K562 (cell line): ENCODE data around the gene RAX. TPM values are rescaled to one million over a fixed set of nuclear protein-coding genes. Genes with fewer than 3 reads are reported as not detected.
A peak's percentile ranks its signal among the peaks of the same experiment; 100 is the strongest.

Experiments used
- ATAC-seq: fragments of 200-7000 bp; cut with Tn5 transposase; 3 replicates; pipeline ENCODE4 v1.9.1; 2020; ENCODE audit warnings: moderate library complexity
- Bru-seq: library from RNA; stranded (reverse); fragments of 400-500 nt; gene quantifications from one replicate; lab custom pipeline; 2021; lab: Mats Ljungman, UMichigan
- BruChase-seq, 2 experiments: library from RNA; stranded (reverse); fragments of 400-500 nt; gene quantifications; one replicate each; lab custom pipeline; 2021; lab: Mats Ljungman, UMichigan
- BruUV-seq: library from RNA; stranded (reverse); fragments of 400-500 nt; replicated peaks from 2 replicates; lab custom pipeline; 2021; lab: Mats Ljungman, UMichigan
- CTCF ChIA-PET: fragments of 300-600 bp; formaldehyde crosslinking; extraction: SDS; loops from one replicate; lab custom pipeline; 2021; ENCODE audit warnings: low intra/inter-chr PET ratio; lab: Yijun Ruan, JAX
- POLR2A ChIA-PET: fragments of 300-600, 350-650 bp; sonication (Branson Sonifier 250); formaldehyde crosslinking; extraction: SDS; loops from one replicate; lab custom pipeline; 2021; ENCODE audit warnings: antibody characterized with exemption, inconsistent platforms; lab: Yijun Ruan, JAX
- DNase-seq, 4 experiments: peaks; one replicate each; pipeline versions ENCODE4 v3.0.0 to v3.0.0-alpha.2; 2011 to 2018; ENCODE audit warnings: low spot score in 3 of 4, mixed read lengths in 3 of 4; ENCODE audit errors: extremely low read depth in 1 of 4
- FAIRE-seq: peaks from 2 replicates; lab custom pipeline; 2011; peaks lifted over from hg19 to GRCh38; lab: Jason Lieb, UNC
- H2AFZ ChIP-seq: 2 replicates; pipeline ENCODE4 v1.6.0; 2011; ENCODE audit warnings: low read depth, low read length, control low read depth, inconsistent platforms
- H3K27ac ChIP-seq: fragments of 200-600 bp; 3 replicates; pipeline ENCODE4 v1.8.0; 2011; ENCODE audit warnings: low read depth, mild to moderate bottlenecking, control low read depth, inconsistent platforms, low read length, moderate library complexity, mixed read lengths; ENCODE audit errors: extremely low read depth
- H3K27me3 ChIP-seq, 2 experiments: fragments of 300-600 bp in 1 of 2; 2 replicates in 1 of 2; 3 replicates in 1 of 2; pipeline versions ENCODE4 v1.6.0 to v1.8.0; 2011; ENCODE audit warnings: inconsistent platforms in 2 of 2, low read length in 2 of 2, mild to moderate bottlenecking in 1 of 2, mixed read lengths in 1 of 2, moderate library complexity in 1 of 2; ENCODE audit not compliant: control insufficient read depth in 2 of 2, insufficient read depth in 2 of 2
- H3K36me3 ChIP-seq: fragments of 300-600 bp; 3 replicates; pipeline ENCODE4 v1.8.0; 2011; ENCODE audit warnings: mild to moderate bottlenecking, low read length, inconsistent platforms; ENCODE audit not compliant: control insufficient read depth, insufficient read depth
- H3K4me1 ChIP-seq, 2 experiments: fragments of 200-600 bp in 1 of 2; replicated peaks in 1 of 2; 2 replicates in 1 of 2; 3 replicates in 1 of 2; pipeline versions ENCODE4 v1.5.1 to v1.8.0; 2011; ENCODE audit warnings: inconsistent platforms in 2 of 2, low read length in 2 of 2, mild to moderate bottlenecking in 1 of 2, mixed read lengths in 1 of 2, moderate library complexity in 1 of 2; ENCODE audit not compliant: control insufficient read depth in 2 of 2, insufficient read depth in 2 of 2
- H3K4me2 ChIP-seq: 2 replicates; pipeline ENCODE4 v1.6.1; 2011; ENCODE audit warnings: low read length, control low read depth, inconsistent platforms, mixed read lengths; ENCODE audit not compliant: insufficient read depth
- H3K4me3 ChIP-seq: fragments of 200-600 bp; sonication (generic), shearing (Covaris generic); 2 replicates; pipeline ENCODE4 v1.5.1; 2016; ENCODE audit warnings: control low read depth, inconsistent platforms
- H3K79me2 ChIP-seq: fragments of 200-600 bp; 3 replicates; pipeline ENCODE4 v1.8.0; 2011; ENCODE audit warnings: low read length, inconsistent platforms; ENCODE audit not compliant: control insufficient read depth, insufficient read depth
- H3K9ac ChIP-seq, 2 experiments: 2 replicates each; pipeline versions ENCODE4 v1.6.0 to v1.6.1; 2011; ENCODE audit warnings: low read depth in 2 of 2, low read length in 2 of 2, control low read depth in 1 of 2, inconsistent platforms in 1 of 2, mild to moderate bottlenecking in 1 of 2, mixed read lengths in 1 of 2; ENCODE audit not compliant: insufficient read depth in 1 of 2
- H3K9me1 ChIP-seq: one replicate; pipeline ENCODE4 v1.6.0; 2011; ENCODE audit warnings: inconsistent platforms, mild to moderate bottlenecking, low read length, moderate library complexity; ENCODE audit not compliant: control insufficient read depth, insufficient read depth
- H3K9me3 ChIP-seq: replicated peaks from 2 replicates; pipeline ENCODE4 v1.5.1; 2011; ENCODE audit warnings: low read depth, low read length, inconsistent platforms; ENCODE audit not compliant: control insufficient read depth, insufficient read depth
- H4K20me1 ChIP-seq: replicated peaks from 2 replicates; pipeline ENCODE4 v1.6.1; 2011; ENCODE audit warnings: low read length, inconsistent platforms, mixed read lengths; ENCODE audit not compliant: control insufficient read depth, insufficient read depth
- L3MBTL2 ChIP-seq: fragments of 450-650 bp; IDR thresholded peaks from 2 replicates; pipeline ENCODE4 v1.6.1; 2016; ENCODE audit warnings: mild to moderate bottlenecking, moderate library complexity
- SPI1 ChIP-seq: IDR thresholded peaks from 2 replicates; pipeline ENCODE4 v1.6.1; 2011; ENCODE audit warnings: low read depth, low read length, control low read depth, borderline replicate concordance
- TCFL5 ChIP-seq: fragments of 250-450 bp; sonication (Bioruptor Pico); conservative IDR thresholded peaks from 2 replicates; pipeline ENCODE4 v1.6.1; 2021; ENCODE audit warnings: mild to moderate bottlenecking, moderate library complexity, matching md5 sums
- WGBS: fragments of 100-300 bp; shearing (Covaris generic); methylation state at CpG from one replicate; pipeline ENCODE4 v1.1.6; 2016; ENCODE audit warnings: low coverage, mixed read lengths; ENCODE audit not compliant: insufficient coverage; ENCODE audit errors: missing lambda C conversion rate; 5-methylcytosine and 5-hydroxymethylcytosine counted together
- in situ Hi-C: fragments of 300-500 bp; cut with MboI; formaldehyde crosslinking; loops from 4 replicates; pipeline ENCODE4 v1.15.0; 2018; ENCODE audit warnings: inconsistent platforms, mixed read lengths
- intact Hi-C: fragments of 100-400 bp; cut with micrococcal nuclease; formaldehyde crosslinking; loops from 2 replicates; pipeline ENCODE4 v1.14.2; 2022
- long read RNA-seq, 3 experiments: library from polyadenylated mRNA in 2 of 3; library from RNA in 1 of 3; unstranded in 2 of 3; stranded (forward) in 1 of 3; transcript quantifications; one replicate each; pipeline ENCODE4 v2.0.0, GENCODE V29; 2019 to 2022
- polyA minus RNA-seq, 3 experiments: library from RNA; depleted of rRNA, polyadenylated mRNA; stranded (reverse); fragments of >200 nt; gene quantifications; 2 replicates each; pipeline ENCODE4 v1.2.3, GENCODE V29; 2011
- polyA plus RNA-seq, 8 experiments: library from polyadenylated mRNA; depleted of rRNA in 4 of 8; stranded (reverse) in 5 of 8; unstranded in 3 of 8; fragments of >200 nt; fragmentation: Nextera tagmentation in 2 of 8; fragmentation: Illumina TruSeq in 1 of 8; extraction: Ambion mirVana in 2 of 8; extraction: Trizol in 1 of 8; gene quantifications; 2 replicates each; pipeline versions ENCODE4 v1.2.1 to v1.2.3, GENCODE V29; 2011 to 2014; ENCODE audit warnings: inconsistent platforms in 1 of 8, missing spikeins in 1 of 8
- total RNA-seq, 7 experiments: library from RNA; depleted of rRNA in 6 of 7; stranded (reverse); fragments of >200 nt in 6 of 7; fragmentation: Illumina TruSeq in 2 of 7; extraction: Trizol in 2 of 7; gene quantifications; 2 replicates each; pipeline versions ENCODE4 v1.2.1 to v1.2.3, GENCODE V29; 2011 to 2021; ENCODE audit warnings: low replicate concordance in 1 of 7
- TF ChIP-seq, protein P1 (sequence below), 2 experiments: IDR thresholded peaks; 2 replicates each; pipeline ENCODE4 v1.6.1; 2011; ENCODE audit warnings: borderline replicate concordance in 1 of 2, control low read depth in 1 of 2, low read depth in 1 of 2, low read length in 1 of 2, mild to moderate bottlenecking in 1 of 2, mixed read lengths in 1 of 2, moderate library complexity in 1 of 2; ENCODE audit not compliant: insufficient read depth in 1 of 2, insufficient read length in 1 of 2, poor library complexity in 1 of 2, severe bottlenecking in 1 of 2; ENCODE audit errors: extremely low read depth in 1 of 2
- TF ChIP-seq, protein P2 (sequence below): fragments of 250-450 bp; sonication (Bioruptor Pico); IDR thresholded peaks from 2 replicates; pipeline ENCODE4 v1.8.0; 2022; ENCODE audit warnings: inconsistent platforms, mild to moderate bottlenecking, moderate library complexity, borderline replicate concordance
- TF ChIP-seq, protein P3 (sequence below), 3 experiments: IDR thresholded peaks in 2 of 3; conservative IDR thresholded peaks in 1 of 3; 2 replicates each; pipeline ENCODE4 v1.5.1; 2011 to 2012; ENCODE audit warnings: low read length in 3 of 3, mild to moderate bottlenecking in 3 of 3, control low read depth in 2 of 3, improper control_type of control experiment in 1 of 3, inconsistent platforms in 1 of 3, low read depth in 1 of 3, mixed read lengths in 1 of 3, moderate library complexity in 1 of 3; ENCODE audit not compliant: insufficient read depth in 2 of 3
- TF ChIP-seq, protein P4 (sequence below): IDR thresholded peaks from 3 replicates; pipeline ENCODE4 v1.6.1; 2011; ENCODE audit warnings: borderline replicate concordance, mild to moderate bottlenecking, moderate library complexity; ENCODE audit not compliant: insufficient read length; ENCODE audit errors: extremely low read depth

RAX gene
- not detected in 2 replicates for total RNA-seq (2011; cell fraction: chromatin; rRNA removed; ENCODE audit: low replicate concordance)
- total RNA-seq (2011; cell fraction: nucleolus; rRNA removed): not detected in 2 replicates
- not detected in 2 replicates for total RNA-seq (2011; cell fraction: nucleoplasm; rRNA removed)
- total RNA-seq (2014; rRNA removed) (not detected in 2 replicates), total RNA-seq (2014; rRNA removed; fragmentation: Illumina TruSeq; extraction: Trizol) (not detected in 2 replicates), total RNA-seq (2015; rRNA removed; fragmentation: Illumina TruSeq; extraction: Trizol) (not detected in 2 replicates), total RNA-seq (2021) (not detected in 2 replicates), polyA plus RNA-seq (2011; rRNA removed) (not detected in 2 replicates), polyA plus RNA-seq (2014; fragmentation: Illumina TruSeq; extraction: Trizol) (not detected in 2 replicates), polyA plus RNA-seq (2014; fragmentation: Nextera tagmentation; extraction: Ambion mirVana) (not detected), polyA plus RNA-seq (2014; rRNA removed) (not detected in 2 replicates), polyA minus RNA-seq (2011; rRNA and poly(A)+ RNA removed) (not detected in 2 replicates), Bru-seq, nascent RNA (not detected), BruChase-seq, experiment 1, labeled RNA remaining after a 2-hour chase (not detected), BruChase-seq, experiment 2, labeled RNA remaining after a 6-hour chase (not detected)
- not detected in 2 replicates for polyA plus RNA-seq (2011; cell fraction: cytosol; rRNA removed)
- not detected in 2 replicates for polyA plus RNA-seq (2011; cell fraction: nucleus; rRNA removed)
- polyA plus RNA-seq (2012): 0.11 TPM in 1 of 2 replicates, not detected in the other
- polyA minus RNA-seq (2011; cell fraction: cytosol; rRNA and poly(A)+ RNA removed): not detected in 2 replicates
- polyA minus RNA-seq (2011; cell fraction: nucleus; rRNA and poly(A)+ RNA removed): not detected in 2 replicates
- long read RNA-seq, experiment 1: 0 reads
- long read RNA-seq, experiment 2: 0 reads
- long read RNA-seq, experiment 3: 0 reads

DNA sequence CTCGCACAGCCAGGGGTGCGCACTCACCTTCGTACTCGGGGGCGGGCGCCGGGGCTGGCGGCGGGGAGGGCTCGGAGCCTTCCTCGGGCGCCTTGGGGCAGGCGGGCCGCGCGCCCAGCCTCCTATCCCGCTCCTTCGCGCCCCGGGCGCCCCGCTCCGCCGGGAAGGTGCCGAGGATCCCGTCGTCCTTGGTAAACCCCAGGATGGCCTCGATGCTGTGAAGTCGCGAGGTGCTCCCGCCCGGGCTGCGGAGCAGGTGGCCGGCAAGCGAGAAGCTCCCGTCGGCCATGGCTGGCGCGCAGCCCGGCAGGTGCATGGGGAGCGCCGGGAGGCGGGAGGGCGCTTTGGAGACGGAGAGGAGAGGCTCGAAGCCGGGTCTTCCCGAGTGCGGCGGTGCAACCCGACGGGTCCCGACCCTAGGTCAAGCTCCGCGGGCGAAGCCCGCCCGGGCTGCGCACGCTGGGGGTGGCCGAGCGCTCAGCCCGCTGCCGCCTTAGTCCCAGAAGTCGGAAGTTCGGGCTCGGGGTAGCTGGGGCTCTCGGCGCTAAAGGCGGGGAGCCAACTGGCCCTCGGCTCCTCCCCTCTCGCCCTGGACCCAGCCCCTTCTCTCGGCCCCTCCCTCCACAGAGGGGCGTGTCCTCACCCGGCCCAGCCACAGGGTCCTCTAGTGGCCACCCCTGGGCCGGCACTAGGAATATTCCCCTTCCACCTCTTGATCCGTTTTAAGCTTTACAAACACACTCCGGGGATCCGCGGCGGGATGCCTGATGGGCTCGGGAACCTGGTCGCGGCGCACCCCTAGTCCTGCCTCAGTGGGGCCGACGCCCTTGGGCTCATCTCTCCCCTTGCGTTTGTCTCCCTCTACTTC lies at the start of gene RAX:
RAX (minus strand) TSS at position 564 of the 868 bp plus-strand sequence; CDS start at position 316, 248 bp downstream.
- Histone ChIP-seq H2AFZ (no peak within 1 kb of the TSS), H3K4me1 (peaks cover 0 to 25% of the 10 kb centered on the region in 2 experiments; a peak in 2 of 5 replicates), H3K79me2 (no peaks in the 10 kb centered on the region), H3K9me3 (no peaks in the 10 kb centered on the region), H3K4me3 (no peak within 1 kb of the TSS), H3K27me3 (peaks cover 5 to 54% of the 10 kb centered on the region in 2 experiments; a peak in 3 of 5 replicates), H3K27ac (no peak within 1 kb of the TSS), H3K4me2 (no peak within 1 kb of the TSS), H3K9me1 (no peaks in the 10 kb centered on the region), H3K36me3 (no peaks in the 10 kb centered on the region), H4K20me1 (no peaks in the 10 kb centered on the region), H3K9ac (no peak within 1 kb of the TSS)
- ATAC-seq (peak; percentile 99), FAIRE-seq (no peak), DNase-seq (peak; percentile 43 to 79 (median 78))
- CTCF ChIA-PET: no interaction called here
- 7% methylated on average over 22 of the region's 88 CpGs for WGBS
- intact Hi-C loops: no loop called here
- in situ Hi-C loops: no loop called here
- POLR2A ChIA-PET: no interaction called here
- BruUV-seq: no TSS peak
- no peak for TF ChIP-seq SPI1
- no peak for TF ChIP-seq TCFL5 (CRISPR knock-in tag)
- TF ChIP-seq, protein P1, sequence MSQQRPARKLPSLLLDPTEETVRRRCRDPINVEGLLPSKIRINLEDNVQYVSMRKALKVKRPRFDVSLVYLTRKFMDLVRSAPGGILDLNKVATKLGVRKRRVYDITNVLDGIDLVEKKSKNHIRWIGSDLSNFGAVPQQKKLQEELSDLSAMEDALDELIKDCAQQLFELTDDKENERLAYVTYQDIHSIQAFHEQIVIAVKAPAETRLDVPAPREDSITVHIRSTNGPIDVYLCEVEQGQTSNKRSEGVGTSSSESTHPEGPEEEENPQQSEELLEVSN (IDR thresholded peaks at IDR 0.05; ENCODE audit: borderline replicate concordance in 1 of 2, extremely low read depth in 1 of 2, insufficient read depth in 1 of 2, insufficient read length in 1 of 2, low read depth in 1 of 2, low read length in 1 of 2, poor library complexity in 1 of 2, severe bottlenecking in 1 of 2): peak in 1 of 2 experiments; percentile 67
- TF ChIP-seq, protein P2, sequence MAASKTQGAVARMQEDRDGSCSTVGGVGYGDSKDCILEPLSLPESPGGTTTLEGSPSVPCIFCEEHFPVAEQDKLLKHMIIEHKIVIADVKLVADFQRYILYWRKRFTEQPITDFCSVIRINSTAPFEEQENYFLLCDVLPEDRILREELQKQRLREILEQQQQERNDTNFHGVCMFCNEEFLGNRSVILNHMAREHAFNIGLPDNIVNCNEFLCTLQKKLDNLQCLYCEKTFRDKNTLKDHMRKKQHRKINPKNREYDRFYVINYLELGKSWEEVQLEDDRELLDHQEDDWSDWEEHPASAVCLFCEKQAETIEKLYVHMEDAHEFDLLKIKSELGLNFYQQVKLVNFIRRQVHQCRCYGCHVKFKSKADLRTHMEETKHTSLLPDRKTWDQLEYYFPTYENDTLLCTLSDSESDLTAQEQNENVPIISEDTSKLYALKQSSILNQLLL (CRISPR knock-in tag): no peak
- TF ChIP-seq, protein P3, sequence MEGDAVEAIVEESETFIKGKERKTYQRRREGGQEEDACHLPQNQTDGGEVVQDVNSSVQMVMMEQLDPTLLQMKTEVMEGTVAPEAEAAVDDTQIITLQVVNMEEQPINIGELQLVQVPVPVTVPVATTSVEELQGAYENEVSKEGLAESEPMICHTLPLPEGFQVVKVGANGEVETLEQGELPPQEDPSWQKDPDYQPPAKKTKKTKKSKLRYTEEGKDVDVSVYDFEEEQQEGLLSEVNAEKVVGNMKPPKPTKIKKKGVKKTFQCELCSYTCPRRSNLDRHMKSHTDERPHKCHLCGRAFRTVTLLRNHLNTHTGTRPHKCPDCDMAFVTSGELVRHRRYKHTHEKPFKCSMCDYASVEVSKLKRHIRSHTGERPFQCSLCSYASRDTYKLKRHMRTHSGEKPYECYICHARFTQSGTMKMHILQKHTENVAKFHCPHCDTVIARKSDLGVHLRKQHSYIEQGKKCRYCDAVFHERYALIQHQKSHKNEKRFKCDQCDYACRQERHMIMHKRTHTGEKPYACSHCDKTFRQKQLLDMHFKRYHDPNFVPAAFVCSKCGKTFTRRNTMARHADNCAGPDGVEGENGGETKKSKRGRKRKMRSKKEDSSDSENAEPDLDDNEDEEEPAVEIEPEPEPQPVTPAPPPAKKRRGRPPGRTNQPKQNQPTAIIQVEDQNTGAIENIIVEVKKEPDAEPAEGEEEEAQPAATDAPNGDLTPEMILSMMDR (IDR thresholded peaks at IDR 0.05 in 2 of 3, conservative IDR thresholded peaks at IDR 0.05 in 1 of 3; ENCODE audit: insufficient read depth in 2 of 3, low read depth in 1 of 3, low read length in 3 of 3): peak; percentile 27 to 40 (median 33); a peak in 4 of 6 replicates
- TF ChIP-seq, protein P4, sequence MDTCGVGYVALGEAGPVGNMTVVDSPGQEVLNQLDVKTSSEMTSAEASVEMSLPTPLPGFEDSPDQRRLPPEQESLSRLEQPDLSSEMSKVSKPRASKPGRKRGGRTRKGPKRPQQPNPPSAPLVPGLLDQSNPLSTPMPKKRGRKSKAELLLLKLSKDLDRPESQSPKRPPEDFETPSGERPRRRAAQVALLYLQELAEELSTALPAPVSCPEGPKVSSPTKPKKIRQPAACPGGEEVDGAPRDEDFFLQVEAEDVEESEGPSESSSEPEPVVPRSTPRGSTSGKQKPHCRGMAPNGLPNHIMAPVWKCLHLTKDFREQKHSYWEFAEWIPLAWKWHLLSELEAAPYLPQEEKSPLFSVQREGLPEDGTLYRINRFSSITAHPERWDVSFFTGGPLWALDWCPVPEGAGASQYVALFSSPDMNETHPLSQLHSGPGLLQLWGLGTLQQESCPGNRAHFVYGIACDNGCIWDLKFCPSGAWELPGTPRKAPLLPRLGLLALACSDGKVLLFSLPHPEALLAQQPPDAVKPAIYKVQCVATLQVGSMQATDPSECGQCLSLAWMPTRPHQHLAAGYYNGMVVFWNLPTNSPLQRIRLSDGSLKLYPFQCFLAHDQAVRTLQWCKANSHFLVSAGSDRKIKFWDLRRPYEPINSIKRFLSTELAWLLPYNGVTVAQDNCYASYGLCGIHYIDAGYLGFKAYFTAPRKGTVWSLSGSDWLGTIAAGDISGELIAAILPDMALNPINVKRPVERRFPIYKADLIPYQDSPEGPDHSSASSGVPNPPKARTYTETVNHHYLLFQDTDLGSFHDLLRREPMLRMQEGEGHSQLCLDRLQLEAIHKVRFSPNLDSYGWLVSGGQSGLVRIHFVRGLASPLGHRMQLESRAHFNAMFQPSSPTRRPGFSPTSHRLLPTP: no peak
- TF ChIP-seq L3MBTL2: 0 out of 2 replicates have a peak, but pooled peaks have one; percentile 15
